ENCODE data around the gene LARP4.

GRCh38 chr12:50520416-50521207, 119.9 kb downstream of the LARP4 start:
- TF ChIP-seq CTCF (IDR thresholded peaks at IDR 0.05; ENCODE audit: low read depth, low read length): no peak
- no peak for TF ChIP-seq POLR2A (IDR thresholded peaks at IDR 0.05; ENCODE audit: extremely low read depth, insufficient read length)

All from NB4 (cell line).